Suprapubic skin (tissue), 4 donors: ENCODE results near the gene CNPY2.

Source experiments
- EP300 ChIP-seq: sonication (generic); formaldehyde crosslinking; IDR thresholded peaks from one replicate; pipeline ENCODE4 v1.6.1; 2017; ENCODE audit warnings: antibody characterized with exemption
- POLR2A ChIP-seq, 2 donors: fragments of 450-650 bp; IDR thresholded peaks; one replicate each; pipeline ENCODE4 v1.6.1; 2017; ENCODE audit warnings: antibody characterized with exemption in 2 of 2, mild to moderate bottlenecking in 2 of 2, moderate library complexity in 2 of 2
- POLR2AphosphoS5 ChIP-seq, 3 donors: sonication (generic); formaldehyde crosslinking; IDR thresholded peaks; one replicate each; pipeline ENCODE4 v1.6.1; 2017; ENCODE audit warnings: antibody characterized with exemption in 3 of 3
- TF ChIP-seq, protein P1 (sequence below), 2 donors: fragments of 200-600 bp in 1 of 2; fragments of 450-650 bp in 1 of 2; sonication (generic) in 1 of 2; IDR thresholded peaks; one replicate each; pipeline ENCODE4 v1.5.1; 2016 to 2019; ENCODE audit warnings: antibody characterized with exemption in 2 of 2, mild to moderate bottlenecking in 1 of 2, moderate library complexity in 1 of 2

- TF ChIP-seq EP300 (no peak), POLR2AphosphoS5 (IDR thresholded peaks at IDR 0.05) (no peak), POLR2A (IDR thresholded peaks at IDR 0.05) (no peak)
- TF ChIP-seq, protein P1, sequence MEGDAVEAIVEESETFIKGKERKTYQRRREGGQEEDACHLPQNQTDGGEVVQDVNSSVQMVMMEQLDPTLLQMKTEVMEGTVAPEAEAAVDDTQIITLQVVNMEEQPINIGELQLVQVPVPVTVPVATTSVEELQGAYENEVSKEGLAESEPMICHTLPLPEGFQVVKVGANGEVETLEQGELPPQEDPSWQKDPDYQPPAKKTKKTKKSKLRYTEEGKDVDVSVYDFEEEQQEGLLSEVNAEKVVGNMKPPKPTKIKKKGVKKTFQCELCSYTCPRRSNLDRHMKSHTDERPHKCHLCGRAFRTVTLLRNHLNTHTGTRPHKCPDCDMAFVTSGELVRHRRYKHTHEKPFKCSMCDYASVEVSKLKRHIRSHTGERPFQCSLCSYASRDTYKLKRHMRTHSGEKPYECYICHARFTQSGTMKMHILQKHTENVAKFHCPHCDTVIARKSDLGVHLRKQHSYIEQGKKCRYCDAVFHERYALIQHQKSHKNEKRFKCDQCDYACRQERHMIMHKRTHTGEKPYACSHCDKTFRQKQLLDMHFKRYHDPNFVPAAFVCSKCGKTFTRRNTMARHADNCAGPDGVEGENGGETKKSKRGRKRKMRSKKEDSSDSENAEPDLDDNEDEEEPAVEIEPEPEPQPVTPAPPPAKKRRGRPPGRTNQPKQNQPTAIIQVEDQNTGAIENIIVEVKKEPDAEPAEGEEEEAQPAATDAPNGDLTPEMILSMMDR (IDR thresholded peaks at IDR 0.05), result no peak
Observed at GRCh38 chr12:56341616-56342015, 25.8 kb upstream of the CNPY2 start.
